Pancreas (tissue), 10 donors: Measurements from ENCODE around the gene HCFC1. TPM values are rescaled to one million over a fixed set of nuclear protein-coding genes. Genes with fewer than 3 reads are reported as not detected.

Source experiments
- ATAC-seq, 4 donors: fragments of 200-7000 bp; cut with Tn5 transposase; one replicate each; pipeline versions ENCODE4 v1.8.0 to v1.9.1; 2020; ENCODE audit warnings: mild to moderate bottlenecking in 4 of 4, moderate library complexity in 4 of 4
- DNase-seq, 6 donors: peaks; one replicate each; pipeline ENCODE4 v3.0.0-alpha.2; 2020
- FAIRE-seq: peaks from 2 replicates; lab custom pipeline; 2012; peaks lifted over from hg19 to GRCh38; lab: Jason Lieb, UNC
- H3K27ac ChIP-seq, 4 donors: fragments of 200-600 bp; sonication (generic); 1 replicate in 3 of 4; 2 replicates in 1 of 4; pipeline versions ENCODE4 v1.5.0 to v1.8.0; 2020
- H3K27me3 ChIP-seq, 4 donors: fragments of 200-600 bp; one replicate each; pipeline ENCODE4 v1.8.0; 2021
- H3K36me3 ChIP-seq, 3 donors: fragments of 200-600 bp; sonication (generic) in 1 of 3; one replicate each; pipeline versions ENCODE4 v1.5.0 to v1.8.0; 2020 to 2021
- H3K4me1 ChIP-seq, 3 donors: fragments of 200-600 bp; one replicate each; pipeline ENCODE4 v1.8.0; 2021
- H3K4me3 ChIP-seq, 4 donors: fragments of 200-600 bp; sonication (generic) in 2 of 4; one replicate each; pipeline versions ENCODE4 v1.5.0 to v1.8.0; 2020 to 2021
- H3K9me3 ChIP-seq, 4 donors: fragments of 200-600 bp; one replicate each; pipeline ENCODE4 v1.8.0; 2021
- CTCF ChIP-seq, 4 donors: fragments of 200-600 bp; sonication (generic) in 3 of 4; IDR thresholded peaks; one replicate each; pipeline versions ENCODE4 v1.5.0 to v1.8.0; 2021; ENCODE audit warnings: antibody characterized with exemption in 4 of 4
- WGBS, 2 donors: extraction: QIAGEN DNeasy Blood & Tissue Kit; methylation state at CpG; one replicate each; pipeline ENCODE4 v1.1.7; 2013; 5-methylcytosine and 5-hydroxymethylcytosine counted together
- intact Hi-C, 3 donors: fragments of 100-400 bp; cut with DNase I; formaldehyde crosslinking; loops; one replicate each; pipeline versions ENCODE4 v1.11.1 to v1.14.2; 2022
- polyA plus RNA-seq, 2 donors: library from polyadenylated mRNA; stranded (reverse); fragments of 200-250 nt; gene quantifications; one replicate each; pipeline ENCODE4 v1.2.3, GENCODE V29; 2013
- total RNA-seq, 6 donors: library from RNA; stranded (reverse); fragmentation: NEBNext Ultra II Directional in 4 of 6; extraction: Animal tissue kit (Norgen Biotek cat#: 25700) in 4 of 6; gene quantifications; one replicate each; pipeline versions ENCODE4 v1.2.1 to v1.2.4, GENCODE V29; 2021 to 2023
- donor health status: healthy with polysubstance abuse.
- donor health status: DM: no; HTN: no; CAD: no; lungs with moderate emphysema.
- donor health status: DM: no; HTN: no; CAD: no.
- donor health status: control.
- donor health status: control.
- donor health status: Bipolar disorder and iron deficiency.
- donor health status: DM: yes; HTN: yes; CAD: no.
- donor health status: DM: no; HTN: no; CAD: no.
- donor health status: DM: no; HTN: no; CAD: no.
- donor health status: DM: yes; HTN: yes; CAD: no.

The HCFC1 gene
- total and polyA plus RNA-seq, 8 donors = 10.4 to 28.4 (median 16.6) TPM

- FAIRE-seq = no peak
- no peak for ATAC-seq
- Histone ChIP-seq H3K27ac (no peak overlapping the region), H3K4me1 (no peaks in the 10 kb centered on the region), H3K36me3 (no peaks in the 10 kb centered on the region), H3K9me3 (no peaks in the 10 kb centered on the region), H3K27me3 (peaks cover 0 to 4% (median 0%) of the 10 kb centered on the region in 4 donors), H3K4me3 (no peak overlapping the region)
- DNase-seq = peak in 1 of 6 donors; percentile 52
- intact Hi-C loops = no loop called here
- WGBS, 2 donors = 74 to 86% methylated on average over 17 of the region's 17 CpGs
- no peak for TF ChIP-seq CTCF (IDR thresholded peaks at IDR 0.05)
Observed at GRCh38 chrX:153913701-153914100, 57.9 kb downstream of the HCFC1 start.

- H3K27ac ChIP-seq = no peak overlapping the region
- TF ChIP-seq CTCF (IDR thresholded peaks at IDR 0.05) = no peak
- no peaks in the 10 kb centered on the region for H3K9me3 ChIP-seq
- ATAC-seq = no peak
- H3K27me3 ChIP-seq = peaks cover 0 to 4% (median 0%) of the 10 kb centered on the region in 4 donors
- DNase-seq = peak in 1 of 6 donors; percentile 70
- H3K4me1 ChIP-seq = no peaks in the 10 kb centered on the region
- no peak for FAIRE-seq
- H3K36me3 ChIP-seq = no peaks in the 10 kb centered on the region
- 67 to 70% methylated on average over 13 to 17 of the region's 17 CpGs for WGBS, 2 donors
- H3K4me3 ChIP-seq = no peak overlapping the region
- intact Hi-C loops = no loop called here
Observed at GRCh38 chrX:153913211-153913610, 58.4 kb downstream of the HCFC1 start.

- H3K4me3 ChIP-seq = no peak overlapping the region
- intact Hi-C loops = no loop called here
- H3K9me3 ChIP-seq = no peaks in the 10 kb centered on the region
- no peak for ATAC-seq
- DNase-seq = no peak
- H3K27ac ChIP-seq = no peak overlapping the region
- H3K36me3 ChIP-seq = no peaks in the 10 kb centered on the region
- no peaks in the 10 kb centered on the region for H3K4me1 ChIP-seq
- H3K27me3 ChIP-seq = peaks cover 0 to 6% (median 0%) of the 10 kb centered on the region in 4 donors
- 63 to 85% methylated on average over 6 of the region's 6 CpGs for WGBS, 2 donors
- TF ChIP-seq CTCF (IDR thresholded peaks at IDR 0.05) = no peak
- no peak for FAIRE-seq
Observed at GRCh38 chrX:153911798-153912197, 59.8 kb downstream of the HCFC1 start.

- intact Hi-C loops = no loop called here
- no peak for ATAC-seq
- Histone ChIP-seq H3K27me3 (peaks cover 0 to 11% (median 0%) of the 10 kb centered on the region in 4 donors), H3K4me1 (no peaks in the 10 kb centered on the region), H3K36me3 (no peaks in the 10 kb centered on the region), H3K4me3 (no peak overlapping the region), H3K27ac (no peak overlapping the region), H3K9me3 (no peaks in the 10 kb centered on the region)
- DNase-seq = peak in 2 of 6 donors; percentile 57 to 73
- FAIRE-seq = no peak
- TF ChIP-seq CTCF (IDR thresholded peaks at IDR 0.05) = no peak
- 79 to 91% methylated on average over 22 of the region's 22 CpGs for WGBS, 2 donors
Observed at GRCh38 chrX:153910446-153910845, 61.2 kb downstream of the HCFC1 start.

- no peaks in the 10 kb centered on the region for H3K9me3 ChIP-seq
- ATAC-seq = no peak
- no peaks in the 10 kb centered on the region for H3K4me1 ChIP-seq
- TF ChIP-seq CTCF (IDR thresholded peaks at IDR 0.05) = no peak
- WGBS, 2 donors = 81 to 89% methylated on average over 24 to 25 of the region's 25 CpGs
- H3K27ac ChIP-seq = no peak overlapping the region
- no peaks in the 10 kb centered on the region for H3K36me3 ChIP-seq
- intact Hi-C loops = no loop called here
- peaks cover 0 to 11% (median 0%) of the 10 kb centered on the region in 4 donors for H3K27me3 ChIP-seq
- no peak overlapping the region for H3K4me3 ChIP-seq
- peak in 1 of 6 donors; percentile 71 for DNase-seq
- FAIRE-seq = no peak
Observed at GRCh38 chrX:153909980-153910360, 61.6 kb downstream of the HCFC1 start.
